Measurements from ENCODE around the gene PADI6.

PADI6 gene

DNA sequence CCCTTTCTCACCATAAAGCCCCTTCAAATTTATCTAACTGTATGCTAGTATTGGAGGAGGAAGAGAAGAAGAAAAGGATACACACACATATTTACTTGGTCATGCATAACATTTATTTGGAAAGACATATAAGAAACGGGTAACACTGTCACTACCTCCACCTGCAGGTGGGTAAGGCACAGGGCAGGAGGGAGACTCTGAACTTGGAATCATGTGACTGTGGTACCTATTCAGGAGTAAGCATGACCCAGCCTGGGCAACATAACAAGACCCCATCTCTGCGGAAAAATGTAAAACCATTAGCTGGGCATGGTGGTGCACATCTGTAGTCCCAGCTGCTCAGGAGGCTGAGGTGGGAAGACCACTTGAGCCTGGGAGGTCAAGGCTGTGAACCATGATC is 1.4 kb upstream of the PADI6 start:
- peaks cover 5% of the 10 kb centered on the region for H3K4me1 Mint-ChIP-seq
- no peak overlapping the region for H3K4me3 Mint-ChIP-seq
- H3K27ac Mint-ChIP-seq: no peak overlapping the region
- no peaks in the 10 kb centered on the region for H3K36me3 Mint-ChIP-seq (ENCODE audit: low read depth)
- TF ChIP-seq CTCF (IDR thresholded peaks at IDR 0.05): peak; percentile 21
- no peak for DNase-seq
- H3K27me3 Mint-ChIP-seq (ENCODE audit: low read depth, poor library complexity): peaks cover 13% of the 10 kb centered on the region
- no peaks in the 10 kb centered on the region for H3K9me3 Mint-ChIP-seq

DNA sequence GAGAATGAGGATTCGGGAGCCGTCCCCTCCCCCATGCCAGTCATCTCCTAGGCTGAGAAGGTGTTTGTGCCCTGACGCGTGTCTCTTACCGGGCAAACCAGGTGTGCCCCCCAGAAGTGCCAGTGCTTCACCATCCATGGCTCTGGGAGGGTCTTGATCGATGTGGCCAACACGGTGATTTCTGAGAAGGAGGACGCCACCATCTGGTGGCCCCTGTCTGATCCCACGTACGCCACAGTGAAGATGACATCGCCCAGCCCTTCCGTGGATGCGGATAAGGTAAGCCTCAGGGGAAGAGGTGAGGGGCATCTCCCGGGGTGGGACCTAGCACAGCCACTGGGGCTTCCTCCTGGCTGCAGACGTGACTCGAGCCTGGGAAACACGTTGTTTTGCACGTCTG is 959 bp downstream of the PADI6 start:
- Mint-ChIP-seq H3K4me1 (peaks cover 9% of the 10 kb centered on the region), H3K27ac (no peak overlapping the region), H3K36me3 (ENCODE audit: low read depth) (no peaks in the 10 kb centered on the region), H3K9me3 (no peaks in the 10 kb centered on the region), H3K27me3 (ENCODE audit: low read depth, poor library complexity) (peaks cover 19% of the 10 kb centered on the region), H3K4me3 (no peak overlapping the region)
- no peak for TF ChIP-seq CTCF (IDR thresholded peaks at IDR 0.05)
- no peak for DNase-seq

GRCh38 chr1:17375651-17376050 is 3.7 kb downstream of the PADI6 start:
- DNase-seq: no peak
- no peaks in the 10 kb centered on the region for H3K9me3 Mint-ChIP-seq
- TF ChIP-seq CTCF (IDR thresholded peaks at IDR 0.05): no peak
- peaks cover 27% of the 10 kb centered on the region for H3K27me3 Mint-ChIP-seq (ENCODE audit: low read depth, poor library complexity)
- H3K4me1 Mint-ChIP-seq: peaks cover 4% of the 10 kb centered on the region
- no peak overlapping the region for H3K27ac Mint-ChIP-seq
- H3K4me3 Mint-ChIP-seq: no peak overlapping the region
- H3K36me3 Mint-ChIP-seq (ENCODE audit: low read depth): no peaks in the 10 kb centered on the region

DNA sequence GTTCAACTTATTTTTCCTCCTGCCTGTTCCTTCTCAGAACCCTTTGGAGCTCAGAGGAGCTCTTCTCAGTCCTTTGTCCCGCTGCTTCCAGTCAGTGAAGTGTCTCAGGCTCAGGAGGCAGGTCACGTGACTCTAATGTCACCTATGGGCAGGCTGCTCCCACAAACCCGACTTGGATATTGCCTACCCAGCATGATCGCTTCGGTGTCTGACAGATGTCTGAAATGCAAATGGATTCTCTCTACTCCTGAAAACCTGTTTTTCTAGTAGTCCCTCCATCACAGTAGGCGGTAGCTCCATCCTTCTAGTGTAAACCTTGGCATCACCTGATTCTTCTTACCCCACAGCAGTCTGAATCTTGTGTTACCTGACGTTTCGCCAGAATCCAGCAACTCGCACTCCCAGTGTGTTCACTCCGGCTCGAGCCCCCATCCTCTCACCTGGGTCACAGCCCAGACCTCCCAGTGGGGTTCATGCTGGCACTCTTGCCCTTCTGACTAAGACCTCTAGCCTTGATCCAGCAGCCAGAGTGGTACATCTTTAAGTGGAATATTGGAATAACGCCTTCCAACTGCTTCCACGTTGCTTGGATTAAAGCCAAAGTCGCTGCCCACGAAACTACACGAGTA is 5.4 kb downstream of the PADI6 start:
- H3K4me1 Mint-ChIP-seq: peaks cover 4% of the 10 kb centered on the region
- peaks cover 33% of the 10 kb centered on the region for H3K27me3 Mint-ChIP-seq (ENCODE audit: low read depth, poor library complexity)
- H3K27ac Mint-ChIP-seq: no peak overlapping the region
- no peaks in the 10 kb centered on the region for H3K9me3 Mint-ChIP-seq
- TF ChIP-seq CTCF (IDR thresholded peaks at IDR 0.05): no peak
- H3K36me3 Mint-ChIP-seq (ENCODE audit: low read depth): no peaks in the 10 kb centered on the region
- no peak overlapping the region for H3K4me3 Mint-ChIP-seq
- no peak for DNase-seq

- no peak for TF ChIP-seq CTCF (IDR thresholded peaks at IDR 0.05)
- peaks cover 46% of the 10 kb centered on the region for H3K27me3 Mint-ChIP-seq (ENCODE audit: low read depth, poor library complexity)
- H3K27ac Mint-ChIP-seq: no peak overlapping the region
- H3K4me3 Mint-ChIP-seq: no peak overlapping the region
- H3K9me3 Mint-ChIP-seq: no peaks in the 10 kb centered on the region
- DNase-seq: no peak
- H3K4me1 Mint-ChIP-seq: peaks cover 4% of the 10 kb centered on the region
- no peaks in the 10 kb centered on the region for H3K36me3 Mint-ChIP-seq (ENCODE audit: low read depth)
Observed at GRCh38 chr1:17381161-17381560, 9.2 kb downstream of the PADI6 start.

DNA sequence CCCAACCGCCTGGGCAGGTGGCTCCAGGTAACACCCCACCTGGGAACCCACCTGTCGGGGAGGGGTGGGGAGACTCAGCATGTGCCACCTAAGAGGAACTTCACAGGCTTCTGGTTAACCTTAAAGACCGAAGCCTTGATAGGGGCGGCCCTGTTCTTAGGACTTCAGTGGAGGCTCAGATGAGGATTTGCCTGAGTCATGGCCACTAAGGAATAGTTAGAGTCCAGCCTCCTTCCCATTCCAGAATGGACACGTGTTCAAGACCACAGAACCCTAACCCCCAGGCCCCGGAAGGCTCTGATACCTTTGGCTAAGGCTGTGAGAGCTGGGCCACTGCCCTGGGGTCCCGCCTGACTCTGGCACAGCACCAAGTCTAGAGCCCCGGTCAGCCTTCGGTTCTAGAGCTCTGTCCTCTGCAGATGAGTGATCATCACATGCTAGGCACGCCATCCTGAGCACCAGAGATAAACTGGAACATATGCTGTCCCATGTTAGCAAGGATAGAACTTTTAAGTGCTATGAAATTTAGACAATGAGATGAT is 20.3 kb downstream of the PADI6 start:
- DNase-seq: no peak
- H3K4me3 Mint-ChIP-seq: no peak overlapping the region
- no peak for TF ChIP-seq CTCF (IDR thresholded peaks at IDR 0.05)
- no peaks in the 10 kb centered on the region for H3K36me3 Mint-ChIP-seq (ENCODE audit: low read depth)
- no peaks in the 10 kb centered on the region for H3K4me1 Mint-ChIP-seq
- no peak overlapping the region for H3K27ac Mint-ChIP-seq
- H3K9me3 Mint-ChIP-seq: no peaks in the 10 kb centered on the region
- peaks cover 41% of the 10 kb centered on the region for H3K27me3 Mint-ChIP-seq (ENCODE audit: low read depth, poor library complexity)

Measured in nephron progenitor cell (in vitro differentiated cells).